Subcutaneous adipose tissue (tissue), 4 donors: ENCODE results near the gene LPIN3. TPM values are rescaled to one million over a fixed set of nuclear protein-coding genes. Genes with fewer than 3 reads are reported as not detected.

Source experiments
- CTCF ChIP-seq: fragments of 450-650 bp; IDR thresholded peaks from one replicate; pipeline ENCODE4 v1.5.1; 2016; ENCODE audit warnings: low read depth, mild to moderate bottlenecking, control low read depth, antibody characterized with exemption, moderate library complexity
- total RNA-seq, 4 donors: library from RNA; depleted of rRNA; stranded (reverse); fragments of >200 nt; gene quantifications; one replicate each; pipeline ENCODE4 v1.1.0, GENCODE V29; 2016

Gene LPIN3
- total RNA-seq, 4 donors from 2014 or later, result 18.4 to 32.8 (median 24.8) TPM

GRCh38 chr20:41347523-41348429 is 7.2 kb downstream of the LPIN3 start:
- TF ChIP-seq CTCF, result no peak

DNA sequence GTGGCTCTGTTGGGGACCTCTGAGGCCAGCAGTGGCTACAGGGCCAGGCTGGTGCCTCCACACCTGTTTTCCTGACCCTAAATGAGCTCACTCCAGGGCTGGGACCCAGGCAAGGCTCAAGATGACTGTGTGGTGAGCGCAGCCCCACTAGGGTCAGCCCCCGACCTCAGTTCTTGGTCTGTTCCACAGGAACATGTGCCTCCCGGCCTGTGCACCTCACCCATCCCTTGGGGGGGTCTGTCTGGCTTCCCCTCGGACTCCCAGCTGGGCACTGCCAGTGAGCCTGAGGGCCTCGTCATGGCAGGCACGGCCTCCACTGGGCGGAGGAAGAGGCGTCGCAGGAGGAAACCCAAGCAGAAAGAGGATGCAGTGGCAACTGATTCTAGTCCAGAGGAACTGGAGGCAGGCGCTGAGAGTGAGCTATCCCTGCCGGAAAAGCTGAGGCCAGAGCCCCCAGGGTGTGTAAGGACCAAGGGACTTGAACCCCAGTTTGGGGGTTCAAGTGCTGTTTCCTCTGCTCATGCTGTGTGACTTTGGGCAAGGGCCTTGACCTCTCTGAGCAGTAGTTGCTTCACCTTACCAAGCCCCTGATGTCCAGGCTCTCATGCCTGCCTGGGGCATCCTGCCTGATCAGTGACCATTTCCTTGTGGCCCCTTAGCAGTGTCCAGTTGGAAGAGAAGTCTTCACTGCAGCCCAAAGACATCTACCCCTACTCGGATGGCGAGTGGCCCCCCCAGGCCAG is 8.0 kb downstream of the LPIN3 start:
- TF ChIP-seq CTCF, result no peak

- no peak for TF ChIP-seq CTCF
These were observed 8.6 kb downstream of the LPIN3 start for GRCh38 chr20:41349266-41349665.

DNA sequence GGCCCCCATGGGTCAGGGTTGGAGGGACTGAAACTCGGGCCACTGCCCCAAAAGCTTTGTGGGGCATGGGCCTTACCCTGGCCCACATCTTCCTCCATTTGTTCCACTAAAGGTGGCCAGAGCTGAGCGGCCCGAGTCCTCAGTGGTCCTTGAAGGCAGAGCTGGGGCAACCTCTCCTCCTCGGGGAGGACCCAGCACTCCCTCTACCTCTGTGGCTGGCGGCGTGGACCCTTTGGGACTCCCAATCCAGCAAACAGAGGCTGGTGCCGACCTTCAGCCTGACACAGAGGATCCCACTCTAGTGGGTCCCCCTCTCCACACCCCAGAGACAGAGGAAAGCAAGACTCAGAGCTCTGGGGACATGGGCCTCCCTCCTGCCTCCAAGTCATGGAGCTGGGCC is 9.3 kb downstream of the LPIN3 start:
- TF ChIP-seq CTCF, result no peak

DNA sequence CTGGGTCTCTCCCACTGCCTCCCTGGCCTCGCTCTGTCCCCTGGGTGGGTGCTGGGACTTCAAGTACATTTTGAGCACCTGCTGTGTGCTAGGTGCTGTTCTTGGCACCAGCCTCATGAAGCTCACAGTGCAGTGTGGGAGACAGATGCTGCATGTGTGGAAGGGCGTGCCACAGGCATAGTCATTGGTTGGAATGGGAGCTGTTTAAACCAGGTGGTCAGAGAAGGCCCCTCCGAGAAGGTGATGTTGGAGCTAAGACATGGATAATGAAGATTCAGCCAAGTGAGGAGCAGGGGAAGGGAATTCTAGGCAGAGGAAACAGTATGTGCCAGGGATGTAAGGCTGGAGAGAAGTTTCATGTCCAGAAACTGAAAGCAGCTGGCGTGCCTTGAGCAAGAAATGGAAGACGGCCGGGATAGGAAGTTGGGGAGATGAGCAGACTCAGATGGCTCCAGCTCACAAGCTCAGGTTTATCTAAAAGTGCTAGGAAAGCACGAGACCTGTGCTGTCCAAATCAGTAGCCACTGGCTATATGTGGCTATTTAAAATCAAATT is 9.9 kb downstream of the LPIN3 start:
- TF ChIP-seq CTCF, result no peak

GRCh38 chr20:41352106-41352505 is 11.5 kb downstream of the LPIN3 start:
- TF ChIP-seq CTCF, result no peak

DNA sequence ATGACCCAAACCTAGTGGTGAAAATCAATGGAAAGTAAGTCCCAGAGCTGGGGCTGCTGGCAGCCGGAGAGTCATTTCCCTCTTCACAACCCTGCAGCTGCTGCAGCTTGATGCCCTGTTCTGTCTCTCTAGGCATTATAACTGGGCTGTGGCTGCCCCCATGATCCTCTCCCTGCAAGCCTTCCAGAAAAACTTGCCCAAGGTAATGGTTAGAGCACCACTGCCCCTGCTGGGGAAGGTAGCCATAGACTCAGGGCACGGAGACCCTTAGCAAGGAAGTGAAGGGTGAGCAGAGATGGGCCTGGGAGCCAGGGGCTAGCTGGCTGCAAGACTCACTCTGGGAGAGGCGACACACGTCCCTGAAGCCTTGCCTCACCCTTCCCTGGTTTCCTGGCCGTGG is 12.0 kb downstream of the LPIN3 start:
- no peak for TF ChIP-seq CTCF
